ENCODE measurements around the gene TMEM145.
A peak's percentile ranks its signal among the peaks of the same experiment; 100 is the strongest.

The TMEM145 gene

GRCh38 chr19:42297039-42297438, 16.1 kb upstream of the TMEM145 start:
- Histone ChIP-seq H3K79me2 (ENCODE audit: control insufficient read depth, insufficient read depth, low read length, unreplicated experiment) (no peaks in the 10 kb centered on the region), H3K4me1 (ENCODE audit: control insufficient read depth, insufficient read depth, low read length, unreplicated experiment) (no peaks in the 10 kb centered on the region), H3K27ac (ENCODE audit: low read depth, low read length) (no peak overlapping the region), H3K27me3 (ENCODE audit: insufficient read depth, low read length) (no peaks in the 10 kb centered on the region), H2AFZ (ENCODE audit: low read length, unreplicated experiment) (no peak overlapping the region), H3K4me3 (ENCODE audit: low read depth, low read length) (no peak overlapping the region), H3K36me3 (ENCODE audit: insufficient read depth, low read length) (no peaks in the 10 kb centered on the region)

GRCh38 chr19:42301646-42302203, 11.4 kb upstream of the TMEM145 start, which contains the start of gene PRR19:
PRR19 (plus strand) TSS chr19:42302132; CDS start chr19:42309585, 7,453 bp downstream.
- peak within 1 kb of the TSS; percentile 43; the same call in 1 of the 2 replicates for H3K27ac ChIP-seq (ENCODE audit: low read depth, low read length)
- H2AFZ ChIP-seq (ENCODE audit: low read length, unreplicated experiment) = peak within 1 kb of the TSS; percentile 86
- peak within 1 kb of the TSS; percentile 87 for H3K4me3 ChIP-seq (ENCODE audit: low read depth, low read length)

GRCh38 chr19:42303101-42303464, 10.0 kb upstream of the TMEM145 start:
- no peaks in the 10 kb centered on the region for H3K79me2 ChIP-seq (ENCODE audit: control insufficient read depth, insufficient read depth, low read length, unreplicated experiment)
- peak overlapping the region; percentile 86 for H2AFZ ChIP-seq (ENCODE audit: low read length, unreplicated experiment)
- H3K4me1 ChIP-seq (ENCODE audit: control insufficient read depth, insufficient read depth, low read length, unreplicated experiment) = peaks cover 7% of the 10 kb centered on the region
- H3K27me3 ChIP-seq (ENCODE audit: insufficient read depth, low read length) = no peaks in the 10 kb centered on the region
- H3K4me3 ChIP-seq (ENCODE audit: low read depth, low read length) = peak overlapping the region; percentile 87
- H3K36me3 ChIP-seq (ENCODE audit: insufficient read depth, low read length) = no peaks in the 10 kb centered on the region
- H3K27ac ChIP-seq (ENCODE audit: low read depth, low read length) = no peak overlapping the region; the same call in 1 of the 2 replicates

More at GRCh38 chr19:42301646-42302203, 11.4 kb upstream of the TMEM145 start, which contains the start of gene PRR19:
- H3K36me3 ChIP-seq (ENCODE audit: insufficient read depth, low read length) = no peaks in the 10 kb centered on the region
- peaks cover 7% of the 10 kb centered on the region for H3K4me1 ChIP-seq (ENCODE audit: control insufficient read depth, insufficient read depth, low read length, unreplicated experiment)
- H3K27me3 ChIP-seq (ENCODE audit: insufficient read depth, low read length) = no peaks in the 10 kb centered on the region
- no peaks in the 10 kb centered on the region for H3K79me2 ChIP-seq (ENCODE audit: control insufficient read depth, insufficient read depth, low read length, unreplicated experiment)

GRCh38 chr19:42303876-42304275, 9.2 kb upstream of the TMEM145 start:
- no peak overlapping the region for H3K4me3 ChIP-seq (ENCODE audit: low read depth, low read length)
- H3K27me3 ChIP-seq (ENCODE audit: insufficient read depth, low read length) = no peaks in the 10 kb centered on the region
- no peaks in the 10 kb centered on the region for H3K36me3 ChIP-seq (ENCODE audit: insufficient read depth, low read length)
- no peak overlapping the region for H2AFZ ChIP-seq (ENCODE audit: low read length, unreplicated experiment)
- peaks cover 7% of the 10 kb centered on the region for H3K4me1 ChIP-seq (ENCODE audit: control insufficient read depth, insufficient read depth, low read length, unreplicated experiment)
- H3K27ac ChIP-seq (ENCODE audit: low read depth, low read length) = no peak overlapping the region
- H3K79me2 ChIP-seq (ENCODE audit: control insufficient read depth, insufficient read depth, low read length, unreplicated experiment) = no peaks in the 10 kb centered on the region

- Histone ChIP-seq H3K4me3 (ENCODE audit: low read depth, low read length) (no peak overlapping the region), H2AFZ (ENCODE audit: low read length, unreplicated experiment) (no peak overlapping the region), H3K27ac (ENCODE audit: low read depth, low read length) (no peak overlapping the region), H3K36me3 (ENCODE audit: insufficient read depth, low read length) (no peaks in the 10 kb centered on the region), H3K79me2 (ENCODE audit: control insufficient read depth, insufficient read depth, low read length, unreplicated experiment) (no peaks in the 10 kb centered on the region), H3K27me3 (ENCODE audit: insufficient read depth, low read length) (no peaks in the 10 kb centered on the region), H3K4me1 (ENCODE audit: control insufficient read depth, insufficient read depth, low read length, unreplicated experiment) (peaks cover 7% of the 10 kb centered on the region)
Measured at GRCh38 chr19:42306646-42307045, 6.5 kb upstream of the TMEM145 start.

GRCh38 chr19:42309686-42310085, 3.4 kb upstream of the TMEM145 start:
- no peak overlapping the region for H2AFZ ChIP-seq (ENCODE audit: low read length, unreplicated experiment)
- no peaks in the 10 kb centered on the region for H3K79me2 ChIP-seq (ENCODE audit: control insufficient read depth, insufficient read depth, low read length, unreplicated experiment)
- peaks cover 19% of the 10 kb centered on the region for H3K27me3 ChIP-seq (ENCODE audit: insufficient read depth, low read length)
- no peaks in the 10 kb centered on the region for H3K36me3 ChIP-seq (ENCODE audit: insufficient read depth, low read length)
- H3K4me1 ChIP-seq (ENCODE audit: control insufficient read depth, insufficient read depth, low read length, unreplicated experiment) = no peaks in the 10 kb centered on the region
- H3K27ac ChIP-seq (ENCODE audit: low read depth, low read length) = no peak overlapping the region
- no peak overlapping the region for H3K4me3 ChIP-seq (ENCODE audit: low read depth, low read length)

- Histone ChIP-seq H3K4me1 (ENCODE audit: control insufficient read depth, insufficient read depth, low read length, unreplicated experiment) (no peaks in the 10 kb centered on the region), H3K4me3 (ENCODE audit: low read depth, low read length) (no peak overlapping the region), H3K79me2 (ENCODE audit: control insufficient read depth, insufficient read depth, low read length, unreplicated experiment) (no peaks in the 10 kb centered on the region), H2AFZ (ENCODE audit: low read length, unreplicated experiment) (no peak overlapping the region), H3K36me3 (ENCODE audit: insufficient read depth, low read length) (no peaks in the 10 kb centered on the region), H3K27ac (ENCODE audit: low read depth, low read length) (no peak overlapping the region), H3K27me3 (ENCODE audit: insufficient read depth, low read length) (peaks cover 22% of the 10 kb centered on the region)
Measured at GRCh38 chr19:42311657-42312056, 1.5 kb upstream of the TMEM145 start.

- Histone ChIP-seq H3K79me2 (ENCODE audit: control insufficient read depth, insufficient read depth, low read length, unreplicated experiment) (no peaks in the 10 kb centered on the region), H2AFZ (ENCODE audit: low read length, unreplicated experiment) (no peak overlapping the region), H3K27me3 (ENCODE audit: insufficient read depth, low read length) (peaks cover 22% of the 10 kb centered on the region), H3K27ac (ENCODE audit: low read depth, low read length) (no peak overlapping the region), H3K4me1 (ENCODE audit: control insufficient read depth, insufficient read depth, low read length, unreplicated experiment) (peaks cover 4% of the 10 kb centered on the region), H3K4me3 (ENCODE audit: low read depth, low read length) (no peak overlapping the region), H3K36me3 (ENCODE audit: insufficient read depth, low read length) (no peaks in the 10 kb centered on the region)
Measured at GRCh38 chr19:42312370-42312769, 739 bp upstream of the TMEM145 start.

- no peak overlapping the region for H3K4me3 ChIP-seq (ENCODE audit: low read depth, low read length)
- no peak overlapping the region for H3K27ac ChIP-seq (ENCODE audit: low read depth, low read length)
- peaks cover 22% of the 10 kb centered on the region for H3K27me3 ChIP-seq (ENCODE audit: insufficient read depth, low read length)
- no peaks in the 10 kb centered on the region for H3K79me2 ChIP-seq (ENCODE audit: control insufficient read depth, insufficient read depth, low read length, unreplicated experiment)
- H2AFZ ChIP-seq (ENCODE audit: low read length, unreplicated experiment) = no peak overlapping the region
- no peaks in the 10 kb centered on the region for H3K36me3 ChIP-seq (ENCODE audit: insufficient read depth, low read length)
- H3K4me1 ChIP-seq (ENCODE audit: control insufficient read depth, insufficient read depth, low read length, unreplicated experiment) = peaks cover 4% of the 10 kb centered on the region
Measured at GRCh38 chr19:42313840-42314755, 989 bp downstream of the TMEM145 start.

GRCh38 chr19:42315024-42315423, 1.9 kb downstream of the TMEM145 start:
- H3K27ac ChIP-seq (ENCODE audit: low read depth, low read length) = no peak overlapping the region
- peaks cover 4% of the 10 kb centered on the region for H3K4me1 ChIP-seq (ENCODE audit: control insufficient read depth, insufficient read depth, low read length, unreplicated experiment)
- peaks cover 22% of the 10 kb centered on the region for H3K27me3 ChIP-seq (ENCODE audit: insufficient read depth, low read length)
- H2AFZ ChIP-seq (ENCODE audit: low read length, unreplicated experiment) = no peak overlapping the region
- no peaks in the 10 kb centered on the region for H3K79me2 ChIP-seq (ENCODE audit: control insufficient read depth, insufficient read depth, low read length, unreplicated experiment)
- H3K36me3 ChIP-seq (ENCODE audit: insufficient read depth, low read length) = no peaks in the 10 kb centered on the region
- H3K4me3 ChIP-seq (ENCODE audit: low read depth, low read length) = no peak overlapping the region
